Activated T-helper 9 cell treated with anti-CD3 and anti-CD28 coated beads, Interleukin-2, amount 50 U/mL, for 16 hours (primary cell): ENCODE data around the gene C8G.

Source experiments
- DNase-seq: peaks from one replicate; pipeline ENCODE4 v3.0.0-alpha.2; 2020; ENCODE audit warnings: low read depth

The C8G gene

DNA sequence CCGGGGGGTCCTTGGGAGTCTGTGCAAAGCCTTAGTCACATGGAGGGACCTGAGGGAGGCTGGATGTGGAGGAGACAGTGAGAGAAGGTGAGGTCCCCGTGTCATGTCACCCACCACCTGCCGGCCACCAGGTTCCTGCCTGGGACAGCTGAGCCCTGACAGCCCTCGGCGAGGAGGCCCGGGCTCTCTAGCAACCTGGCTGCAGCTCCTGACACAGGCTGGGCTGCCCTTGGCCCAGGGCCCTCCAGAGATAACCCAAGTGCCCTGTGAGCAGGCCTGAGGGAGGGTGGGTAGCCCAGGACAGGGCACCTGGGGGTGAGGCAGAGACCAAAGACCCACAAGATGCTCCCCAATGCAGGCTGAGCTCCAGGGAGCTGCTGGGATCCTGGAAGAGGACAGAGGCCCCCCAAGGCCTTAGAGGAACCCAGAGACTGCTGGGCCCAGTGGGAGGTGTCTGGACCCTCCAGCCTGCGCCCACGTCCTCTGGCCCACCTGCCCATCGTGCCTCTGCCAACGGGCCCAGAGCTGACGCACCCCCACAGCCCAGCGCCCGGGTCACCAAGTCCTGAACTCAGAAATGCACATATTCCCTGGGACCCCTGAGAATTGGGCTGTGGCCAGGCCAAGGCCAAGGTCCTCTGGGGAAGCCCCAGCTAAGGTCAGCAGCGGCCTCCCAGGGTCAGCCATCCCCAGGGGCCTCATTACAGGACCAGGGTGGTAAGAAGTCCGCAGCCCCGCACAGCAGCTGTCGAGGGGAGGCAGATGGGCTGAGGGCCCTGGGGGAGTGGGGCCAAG lies 23.5 kb downstream of the C8G start:
- no peak for DNase-seq

GRCh38 chr9:136969150-136969549 lies 24.1 kb downstream of the C8G start:
- no peak for DNase-seq

GRCh38 chr9:136969774-136970173 lies 24.7 kb downstream of the C8G start:
- no peak for DNase-seq

DNA sequence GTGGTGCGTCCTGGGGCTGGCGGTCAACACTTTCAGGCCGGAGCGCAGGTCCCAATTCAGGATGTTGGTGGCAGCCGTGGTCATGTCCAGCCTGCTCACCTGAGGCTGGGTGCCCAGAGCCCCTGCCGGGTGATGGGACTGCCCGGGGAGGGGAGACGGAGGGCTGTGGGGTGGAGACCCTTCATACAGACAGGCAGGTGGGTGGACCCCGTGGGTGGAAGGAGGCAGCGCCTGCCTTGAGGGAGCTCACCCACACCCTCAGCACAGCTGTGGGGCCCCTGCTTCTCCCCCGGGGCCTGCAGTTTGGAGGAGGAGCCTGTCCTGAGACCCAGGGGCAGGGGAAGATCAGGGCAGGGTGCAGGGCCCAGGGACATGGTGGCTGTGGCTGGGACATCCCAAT lies 25.3 kb downstream of the C8G start:
- DNase-seq, result no peak

- DNase-seq, result no peak
Observed at GRCh38 chr9:136971746-136972145, 26.7 kb downstream of the C8G start.

DNA sequence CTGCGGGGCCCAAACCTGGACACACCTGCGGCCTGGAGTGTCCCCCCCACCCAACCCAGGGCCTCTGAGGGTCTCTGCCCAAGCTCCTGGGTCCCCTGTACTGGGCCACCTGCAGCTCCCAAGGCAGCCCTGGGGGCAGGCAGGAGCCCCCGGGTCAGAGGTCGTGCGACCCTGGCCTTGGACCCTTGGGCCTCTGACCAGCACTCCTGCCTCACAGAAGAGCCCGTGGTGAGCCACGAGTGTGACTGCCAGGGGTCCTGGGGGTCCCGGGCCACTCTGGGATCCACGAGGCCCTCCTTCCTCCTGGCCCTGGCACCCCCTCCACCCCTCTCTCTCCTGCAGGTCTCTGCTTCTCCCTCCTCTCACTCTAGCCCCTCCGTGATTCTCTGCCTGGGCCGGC lies 27.3 kb downstream of the C8G start:
- DNase-seq, result no peak

- DNase-seq, result no peak
Observed at GRCh38 chr9:136972743-136973142, 27.7 kb downstream of the C8G start.

- no peak for DNase-seq
Observed at GRCh38 chr9:136973618-136974617, 28.9 kb downstream of the C8G start.

DNA sequence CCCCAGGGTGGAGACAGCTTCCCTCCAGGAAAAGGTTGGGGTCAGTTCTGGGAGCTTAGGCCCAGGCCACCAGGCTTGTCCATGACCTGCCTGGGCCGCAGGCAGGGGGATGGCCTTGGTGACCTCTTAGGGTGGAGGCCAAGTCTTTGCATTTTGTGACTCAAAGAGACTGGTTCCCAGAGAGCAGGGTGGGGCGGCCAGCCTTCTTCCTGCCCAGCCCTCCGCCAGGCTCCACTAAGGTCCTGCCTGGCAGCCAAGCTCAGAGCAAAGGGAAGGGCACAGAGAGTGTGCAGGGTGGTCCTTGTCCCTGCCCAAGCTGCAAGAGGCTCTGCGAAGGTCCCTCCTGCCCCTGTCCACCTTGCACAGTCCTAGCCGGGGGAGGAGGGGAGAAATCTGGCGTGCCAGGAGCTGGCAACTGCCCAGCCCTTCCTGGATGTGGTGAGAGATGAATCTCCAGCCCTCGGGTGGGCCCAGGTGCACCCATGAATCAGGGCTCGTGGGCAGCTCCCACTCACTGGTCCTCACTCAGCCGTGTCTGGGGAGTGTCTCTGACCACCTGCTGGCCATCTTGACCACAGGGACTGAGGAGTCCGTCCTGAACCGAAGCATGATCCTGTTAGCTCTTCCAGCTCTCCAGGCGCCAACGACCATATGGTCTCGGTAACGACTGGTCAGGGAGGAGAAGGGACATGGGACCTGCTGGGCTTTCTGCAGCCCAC lies 29.9 kb downstream of the C8G start:
- no peak for DNase-seq

DNA sequence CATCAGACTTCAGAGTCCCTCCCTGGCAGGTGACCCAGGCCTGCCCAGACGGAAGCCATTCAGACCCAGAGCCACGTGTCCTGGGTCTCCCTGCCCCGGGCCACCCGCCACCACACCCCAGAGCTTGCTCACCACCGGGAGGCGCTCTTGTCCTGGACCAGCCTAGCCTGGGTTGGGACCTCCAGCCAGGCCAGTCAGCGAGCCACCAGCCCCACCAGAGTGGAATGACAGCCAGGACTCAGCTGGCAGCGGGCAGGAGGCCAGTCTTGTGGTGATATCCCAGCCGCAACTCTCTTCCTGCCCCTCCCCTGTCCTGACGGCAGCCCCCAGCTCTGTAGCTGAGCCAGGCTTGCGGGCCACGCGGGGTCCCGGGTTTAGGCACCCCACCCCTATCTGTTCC lies 30.6 kb downstream of the C8G start:
- no peak for DNase-seq

DNA sequence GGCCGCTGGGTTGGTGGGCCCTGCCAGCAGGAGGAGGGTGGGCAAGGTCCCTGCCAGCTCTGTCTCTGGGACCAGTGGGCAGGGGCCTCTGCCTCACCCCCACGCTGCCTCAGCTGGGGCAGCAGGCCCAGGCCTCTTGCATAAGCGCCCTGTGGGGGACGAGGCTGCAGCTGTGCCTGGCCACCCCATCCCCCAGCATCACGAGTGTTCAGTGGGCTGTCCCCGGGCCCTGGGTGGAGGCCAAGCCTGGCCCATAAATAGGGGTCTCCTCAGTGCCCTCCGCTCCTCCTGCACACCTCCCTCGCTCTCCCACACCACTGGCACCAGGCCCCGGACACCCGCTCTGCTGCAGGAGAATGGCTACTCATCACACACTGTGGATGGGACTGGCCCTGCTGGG lies 32.2 kb downstream of the C8G start, which contains the start of gene PTGDS:
Gene PTGDS (plus strand): TSS at position 282 of the 400 bp plus-strand sequence. CDS start 75 bp downstream, at position 357.
- DNase-seq, result no peak

DNA sequence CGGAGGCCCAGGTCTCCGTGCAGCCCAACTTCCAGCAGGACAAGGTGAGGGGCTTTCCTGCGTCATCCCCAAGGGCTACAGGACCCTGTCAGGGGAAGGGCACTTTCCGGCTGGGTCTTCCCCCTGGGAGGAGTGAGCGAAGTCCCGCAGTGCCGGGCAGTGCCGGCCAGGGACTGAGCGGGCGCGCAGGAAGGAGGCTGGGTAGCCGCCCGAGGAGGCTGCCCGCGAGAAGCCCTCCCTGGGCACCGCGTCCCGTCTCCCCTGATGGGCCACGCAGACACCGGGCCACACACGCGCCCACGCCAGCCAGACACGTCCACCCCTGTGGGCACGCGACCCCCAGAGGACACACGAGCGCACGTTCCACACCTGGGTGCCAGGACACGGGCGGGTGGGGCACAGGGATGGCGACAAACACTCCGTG lies 32.6 kb downstream of the C8G start:
- DNase-seq, result no peak

GRCh38 chr9:136978073-136978864 lies 33.2 kb downstream of the C8G start:
- peak; percentile 71 for DNase-seq

- no peak for DNase-seq
Observed at GRCh38 chr9:136978865-136979544, 34.0 kb downstream of the C8G start.

- no peak for DNase-seq
Observed at GRCh38 chr9:136979769-136980587, 34.9 kb downstream of the C8G start.

GRCh38 chr9:136980669-136981478 lies 35.8 kb downstream of the C8G start:
- no peak for DNase-seq

GRCh38 chr9:136981588-136982231 lies 36.7 kb downstream of the C8G start:
- DNase-seq, result no peak

DNA sequence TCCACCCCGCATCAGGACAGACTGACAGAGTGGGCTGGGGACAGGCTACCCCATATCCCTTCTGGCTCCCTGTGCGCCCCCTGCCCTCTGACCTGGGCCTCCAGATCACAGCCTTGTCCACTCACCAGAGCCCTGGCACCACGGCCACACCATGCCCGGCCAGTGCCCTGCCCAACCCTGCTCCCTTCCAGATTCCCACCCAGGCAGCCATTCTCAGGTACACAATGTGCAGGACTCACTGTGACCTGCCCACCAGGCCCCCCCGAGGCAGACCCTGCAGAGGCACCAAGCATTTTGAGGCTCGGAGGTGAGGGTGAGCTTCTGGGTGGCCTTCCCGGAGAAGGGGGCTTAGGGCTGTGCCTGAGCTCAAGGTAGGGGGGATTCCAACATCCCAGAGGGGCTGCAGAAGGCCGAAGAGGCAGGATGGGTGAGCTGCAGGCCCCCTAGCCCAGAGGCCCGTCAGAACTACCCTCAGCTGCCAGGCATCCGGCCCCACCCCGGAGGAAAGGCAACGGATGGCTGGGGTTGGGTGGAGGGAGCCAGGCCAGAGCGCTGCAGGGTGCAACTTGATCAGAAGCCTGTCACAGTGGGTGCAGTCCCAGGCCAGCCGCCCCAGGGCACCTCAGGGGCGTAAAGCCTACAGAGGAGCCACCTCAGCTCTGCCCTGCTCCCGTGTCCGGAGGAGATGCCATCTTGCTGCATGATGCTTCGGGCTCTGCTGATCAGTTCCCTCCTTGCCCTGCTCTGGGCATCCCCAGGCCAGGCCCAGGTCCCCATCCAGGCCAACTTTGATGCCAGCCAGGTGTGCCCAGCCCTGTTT lies 37.4 kb downstream of the C8G start, which contains the start of gene LCNL1:
Gene LCNL1 (plus strand): TSS at position 762 of the 820 bp plus-strand sequence. CDS start 594 bp downstream, outside the sequence.
- DNase-seq, result no peak
